ENCODE results near the gene CCDC9B.

Gene CCDC9B

DNA sequence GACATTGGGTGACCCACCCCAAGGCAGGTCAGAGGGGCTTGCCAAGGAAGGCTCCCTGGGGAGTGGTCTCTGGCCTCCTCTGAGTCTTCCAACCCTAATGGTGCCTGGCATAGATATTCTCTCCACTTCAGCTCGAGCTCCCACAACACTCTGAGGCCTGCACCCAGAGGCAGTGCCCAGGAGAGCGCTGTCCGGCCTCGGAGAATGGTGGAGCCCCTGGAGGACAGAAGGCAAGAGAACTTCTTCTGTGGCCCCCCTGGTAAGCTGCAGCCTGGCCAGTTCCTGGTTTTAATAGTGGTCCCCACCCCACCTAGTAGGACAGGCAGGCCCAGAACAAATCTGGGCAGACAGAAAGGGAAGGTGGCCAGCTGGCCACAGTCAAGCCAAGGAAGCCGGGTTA lies 24.3 kb upstream of the CCDC9B start:
- DNase-seq: no peak

DNA sequence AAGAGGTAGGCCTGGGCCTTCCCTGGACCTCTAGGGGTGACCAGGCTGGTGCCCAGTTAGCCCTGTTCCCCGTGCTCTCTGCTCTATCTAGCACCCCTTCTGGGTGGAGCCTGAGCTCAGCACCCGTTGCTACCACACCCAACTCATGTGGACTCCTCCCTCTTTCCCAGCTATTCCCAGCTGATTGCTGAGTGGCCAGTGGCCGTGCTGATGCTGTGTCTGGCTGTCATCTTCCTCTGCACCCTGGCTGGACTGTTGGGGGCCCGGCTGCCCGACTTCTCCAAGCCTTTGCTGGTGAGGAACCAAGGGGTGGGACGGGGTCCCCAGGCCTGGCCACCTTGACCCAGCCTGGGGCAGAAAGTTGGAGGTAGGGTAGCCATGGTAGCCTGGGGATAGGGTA lies 23.5 kb upstream of the CCDC9B start:
- DNase-seq: no peak

DNA sequence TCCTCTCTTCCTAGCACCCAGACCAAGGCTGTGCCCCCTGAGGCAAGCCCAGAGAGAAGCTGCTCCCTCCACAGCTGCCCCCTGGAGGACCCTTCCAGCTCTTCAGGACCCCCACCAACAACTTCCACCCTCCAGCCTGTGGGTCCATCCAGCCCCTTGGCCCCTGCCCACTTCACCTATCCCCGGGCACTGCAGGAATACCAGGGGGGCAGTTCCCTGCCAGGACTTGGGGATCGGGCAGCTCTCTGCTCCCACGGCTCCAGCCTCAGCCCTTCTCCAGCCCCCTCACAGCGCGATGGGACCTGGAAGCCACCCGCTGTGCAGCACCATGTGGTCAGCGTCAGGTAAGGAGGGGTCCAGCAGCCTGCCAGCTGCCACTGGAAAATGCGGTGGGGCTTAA lies 22.9 kb upstream of the CCDC9B start:
- DNase-seq: no peak

DNA sequence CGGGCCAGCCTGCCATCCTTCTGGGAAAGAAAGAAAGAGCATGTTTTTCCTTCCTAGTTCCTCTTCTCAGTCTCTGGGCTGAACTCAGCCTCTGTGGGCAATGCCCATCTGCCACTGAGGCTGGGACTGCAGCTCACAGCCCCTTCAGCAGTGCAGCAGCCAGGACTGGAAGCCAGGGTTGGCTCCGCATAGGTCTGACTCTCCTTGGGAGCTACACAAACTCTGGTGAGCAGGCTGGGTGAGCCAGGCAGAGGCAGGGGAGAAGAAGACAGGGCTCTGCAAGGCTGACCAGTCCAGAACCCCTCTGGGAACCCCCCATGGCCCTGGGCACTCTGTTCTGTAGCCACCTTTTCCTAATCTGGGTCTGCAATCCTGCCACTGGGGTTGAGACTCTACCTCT lies 20.9 kb upstream of the CCDC9B start:
- no peak for DNase-seq

DNA sequence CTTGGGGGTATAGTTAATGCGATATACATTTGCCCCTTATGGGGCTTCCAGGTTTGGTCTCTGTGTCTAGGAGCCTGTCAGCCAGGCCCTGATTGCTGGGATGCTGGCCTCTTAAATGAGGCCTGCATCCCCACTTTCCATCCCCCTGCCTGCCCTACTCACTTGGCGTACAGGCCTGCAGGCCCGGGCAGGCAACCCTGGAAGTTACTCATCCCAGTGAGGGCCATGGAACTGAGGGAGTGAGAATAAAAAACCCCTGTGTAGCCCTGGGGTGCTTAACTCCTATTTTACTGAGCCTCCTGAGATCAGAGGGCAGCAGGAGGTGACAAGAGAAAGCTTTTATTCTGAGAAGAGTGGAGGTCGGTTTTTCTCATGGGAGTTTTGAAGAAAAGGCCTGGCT lies 19.3 kb upstream of the CCDC9B start:
- no peak for DNase-seq

DNA sequence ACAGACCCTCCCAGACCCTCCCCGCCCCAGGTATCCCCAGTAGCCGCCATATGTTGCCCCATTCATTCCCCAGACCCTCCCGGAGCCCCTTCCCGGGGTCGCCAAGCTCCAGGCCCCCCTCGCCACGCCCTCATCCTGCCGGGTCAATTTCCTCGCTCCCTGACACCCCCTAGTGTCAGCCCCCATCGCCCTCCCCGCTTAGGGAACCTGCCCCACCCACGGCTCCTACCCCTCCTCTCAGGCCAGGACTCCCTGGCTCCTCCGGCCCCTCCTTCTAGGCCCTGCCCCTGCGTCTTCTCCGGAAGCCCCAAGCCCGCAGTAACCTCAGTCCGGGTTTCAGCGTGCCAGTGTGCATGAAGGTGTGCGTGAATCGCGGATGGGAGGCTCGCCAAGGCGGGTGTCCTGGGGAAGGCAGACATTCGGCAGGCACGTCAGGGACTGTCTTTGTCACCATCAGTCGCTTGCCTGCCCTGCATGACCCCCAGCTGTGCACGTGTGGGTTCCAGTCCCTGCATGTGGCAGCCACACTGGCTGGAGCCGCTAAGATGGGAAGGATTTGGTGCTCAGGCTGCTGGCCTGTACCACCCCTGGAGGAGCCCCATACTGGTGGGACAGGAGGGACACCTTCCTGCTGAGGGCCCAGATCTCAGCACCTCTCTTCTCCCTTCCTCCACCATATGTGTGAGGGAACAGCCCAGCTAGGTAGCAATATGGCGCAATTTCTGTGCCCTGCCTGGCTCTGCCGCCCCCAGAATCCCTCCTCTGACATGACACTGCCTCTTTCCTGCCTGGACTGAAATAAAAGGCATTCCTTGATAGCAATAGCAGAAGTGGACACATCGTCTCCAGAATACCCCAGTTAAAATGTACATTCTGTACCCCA lies 18.0 kb upstream of the CCDC9B start:
- no peak for DNase-seq

DNA sequence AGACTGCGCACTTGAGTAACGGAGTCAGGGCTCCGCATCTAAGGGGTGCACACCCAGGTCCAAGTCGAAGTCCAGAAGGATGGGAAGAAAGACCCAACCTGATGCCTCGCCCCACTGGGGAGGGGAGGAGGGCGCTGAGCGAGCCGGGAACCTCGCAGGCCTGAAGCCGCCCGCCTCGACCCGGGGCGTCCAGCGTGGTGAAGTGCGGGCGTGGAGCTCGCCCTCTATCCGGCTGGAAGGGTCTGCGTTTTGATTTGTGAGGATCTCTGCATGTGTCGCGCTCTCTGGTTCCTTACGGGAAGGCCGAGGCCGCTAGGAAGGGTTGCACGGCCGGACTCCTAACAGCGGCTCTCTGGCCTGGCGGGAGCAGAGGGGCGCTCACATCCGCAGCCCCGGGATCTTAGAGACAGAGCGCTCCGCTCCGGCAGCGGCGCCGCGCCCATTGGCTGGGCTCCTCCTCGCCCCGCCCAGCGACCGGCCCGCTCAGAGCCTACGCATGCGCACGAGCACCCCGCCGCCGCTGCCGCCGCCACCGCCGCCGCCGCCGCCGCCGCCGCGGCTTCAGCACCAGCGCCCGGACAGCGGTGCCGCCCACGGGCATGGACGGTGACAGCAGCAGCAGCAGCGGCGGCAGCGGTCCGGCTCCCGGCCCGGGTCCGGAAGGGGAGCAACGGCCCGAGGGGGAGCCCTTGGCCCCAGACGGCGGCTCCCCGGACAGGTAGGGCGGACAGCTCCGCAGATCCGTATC lies 17.2 kb upstream of the CCDC9B start, which contains the start of gene DISP2:
DISP2 (plus strand) TSS at position 497 of the 748 bp plus-strand sequence; CDS start at position 600, 103 bp downstream.
- peak; percentile 63 for DNase-seq

DNA sequence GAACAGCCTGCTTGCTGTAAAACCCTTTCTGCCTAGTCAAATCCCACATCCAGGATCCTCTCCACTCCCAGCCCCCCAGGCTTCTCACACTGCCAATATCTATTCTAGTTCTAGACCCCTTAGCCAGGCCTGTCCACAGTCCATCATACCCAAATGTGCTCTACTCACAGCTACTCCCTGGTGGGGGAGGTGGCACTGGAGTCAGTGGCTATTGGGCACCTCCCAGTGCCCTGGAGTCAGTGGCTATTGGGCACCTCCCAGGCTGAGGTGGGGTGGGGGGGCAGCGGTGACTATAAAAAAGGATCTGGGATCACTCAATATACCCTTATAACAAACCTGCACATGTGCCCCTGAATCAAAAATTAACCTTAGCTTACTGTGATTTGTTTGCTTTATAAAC lies 16.5 kb upstream of the CCDC9B start:
- no peak for DNase-seq

DNA sequence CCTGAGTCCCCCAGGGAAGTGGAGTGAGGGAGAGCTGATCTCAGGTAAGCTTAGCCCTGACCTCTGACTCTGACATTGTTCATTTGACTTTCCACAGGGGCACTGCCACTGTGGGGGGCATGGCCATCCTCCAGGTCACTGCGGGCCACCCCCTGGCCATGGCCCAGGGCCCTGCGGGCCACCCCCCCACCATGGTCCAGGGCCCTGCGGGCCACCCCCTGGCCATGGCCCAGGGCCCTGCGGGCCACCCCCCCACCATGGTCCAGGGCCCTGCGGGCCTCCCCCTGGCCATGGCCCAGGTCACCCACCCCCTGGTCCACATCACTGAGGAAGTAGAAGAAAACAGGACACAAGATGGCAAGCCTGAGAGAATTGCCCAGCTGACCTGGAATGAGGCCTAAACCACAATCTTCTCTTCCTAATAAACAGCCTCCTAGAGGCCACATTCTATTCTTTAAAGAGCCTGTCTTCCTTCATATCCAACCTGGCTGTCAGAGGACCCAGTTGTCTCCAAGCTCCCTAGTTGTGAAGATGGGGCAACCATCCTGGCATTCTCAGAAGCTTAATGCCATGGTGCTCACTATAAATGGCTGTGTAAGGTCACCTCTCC lies 15.3 kb upstream of the CCDC9B start:
- DNase-seq: no peak

DNA sequence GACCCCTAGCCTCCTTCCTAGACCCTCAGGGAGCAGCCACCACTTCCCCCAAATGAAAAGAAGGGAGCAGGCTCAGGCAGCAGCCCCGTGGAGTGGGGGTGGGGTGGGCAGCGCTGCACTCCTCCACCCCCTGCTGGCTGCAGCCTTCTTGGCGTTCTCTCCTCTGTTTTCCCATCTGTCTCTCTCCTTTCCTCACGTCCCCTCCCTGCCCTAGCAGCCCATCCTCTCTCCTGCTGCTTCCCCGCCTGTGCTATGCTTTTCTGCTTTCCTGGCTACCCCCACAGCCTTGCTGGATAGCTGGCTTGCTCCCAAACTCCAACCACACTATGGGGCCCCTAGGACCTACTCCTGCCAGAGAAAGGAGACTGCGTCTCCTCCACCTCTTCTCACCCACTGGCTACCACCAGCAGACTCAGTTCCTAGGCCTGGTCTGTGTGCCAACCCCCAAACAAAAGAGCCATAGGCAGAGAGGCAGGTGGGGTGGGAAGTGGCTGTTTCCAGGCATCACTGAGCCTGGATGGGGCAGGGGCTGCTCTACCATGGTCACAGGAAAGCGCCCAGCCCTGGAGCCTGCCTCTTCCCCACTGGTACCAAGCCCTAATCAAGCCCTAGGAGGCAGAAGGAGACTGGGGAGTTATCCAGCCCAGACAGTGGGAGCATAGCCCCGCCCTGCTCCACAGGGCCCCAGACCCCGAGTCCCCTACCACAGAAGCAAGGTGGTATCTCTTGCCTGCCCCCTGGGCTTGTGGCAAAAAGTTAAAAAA lies 13.9 kb upstream of the CCDC9B start:
- peak; percentile 96 for DNase-seq

DNA sequence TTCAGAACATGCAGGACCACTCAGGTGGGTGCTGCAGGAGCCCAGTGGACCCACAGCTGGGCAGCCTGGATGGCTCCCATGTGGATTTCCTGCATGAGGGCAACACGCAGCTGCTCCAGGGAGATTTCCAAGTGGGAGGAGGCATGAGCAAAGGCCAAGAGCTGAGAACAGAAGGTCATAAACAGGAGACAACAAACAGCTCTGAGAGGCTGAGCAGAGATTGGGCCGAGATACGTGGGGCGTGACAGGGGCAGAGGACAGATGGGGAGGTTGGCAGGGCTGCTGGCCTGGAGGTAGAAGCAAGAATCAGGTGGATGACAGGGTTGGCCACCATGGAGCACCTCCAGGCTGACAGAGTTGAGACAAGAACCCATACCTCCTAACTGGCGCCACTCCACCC lies 13.0 kb upstream of the CCDC9B start:
- DNase-seq: peak; percentile 45

DNA sequence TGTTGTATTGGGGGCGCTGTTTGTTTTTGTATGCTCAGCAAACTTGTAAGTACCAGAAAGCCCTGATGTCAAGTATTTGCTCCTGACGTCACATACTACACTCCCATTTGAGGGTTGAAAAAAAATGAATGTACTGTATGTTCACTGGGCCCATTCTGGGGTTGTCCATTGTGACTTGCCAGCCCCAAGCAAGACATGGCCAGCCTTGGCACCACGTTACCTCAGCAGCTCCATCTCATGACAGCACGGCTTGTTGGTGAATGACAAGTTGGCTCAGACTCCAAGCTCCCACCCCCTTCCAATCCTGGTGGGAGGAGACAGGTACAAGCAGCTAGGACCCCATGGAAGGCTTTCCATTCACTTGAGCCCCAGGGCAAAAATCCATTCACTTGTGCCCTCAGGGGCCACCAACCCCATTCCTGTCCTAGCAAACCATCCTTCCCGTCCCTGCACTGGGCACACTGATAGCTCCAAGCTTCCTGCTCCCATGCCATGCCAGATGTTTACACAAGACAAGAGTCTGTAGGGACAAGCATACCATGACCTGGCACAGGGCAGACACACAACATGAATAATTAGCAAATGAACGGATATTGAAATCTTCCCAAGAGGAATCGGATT lies 11.7 kb upstream of the CCDC9B start:
- no peak for DNase-seq

DNA sequence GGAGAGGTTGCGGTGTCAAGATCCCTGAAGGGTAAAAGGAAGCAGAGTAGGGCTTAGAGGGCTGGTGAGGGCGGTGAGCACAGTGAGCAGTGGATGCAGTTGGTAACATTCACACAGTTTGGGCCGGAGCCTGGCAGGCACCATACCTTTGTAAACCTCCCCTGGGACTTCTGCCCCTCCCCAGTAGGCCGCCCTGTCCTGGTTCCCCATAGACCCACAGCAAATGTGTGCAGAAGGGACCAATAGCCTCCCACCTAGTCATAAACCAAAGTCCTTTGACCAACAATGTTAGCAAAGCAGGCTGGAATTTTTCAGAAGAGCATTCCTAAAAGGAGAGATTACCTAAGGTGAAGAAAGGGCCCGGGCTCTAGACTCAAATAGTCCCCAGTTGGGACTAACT lies 8.4 kb upstream of the CCDC9B start:
- no peak for DNase-seq

DNA sequence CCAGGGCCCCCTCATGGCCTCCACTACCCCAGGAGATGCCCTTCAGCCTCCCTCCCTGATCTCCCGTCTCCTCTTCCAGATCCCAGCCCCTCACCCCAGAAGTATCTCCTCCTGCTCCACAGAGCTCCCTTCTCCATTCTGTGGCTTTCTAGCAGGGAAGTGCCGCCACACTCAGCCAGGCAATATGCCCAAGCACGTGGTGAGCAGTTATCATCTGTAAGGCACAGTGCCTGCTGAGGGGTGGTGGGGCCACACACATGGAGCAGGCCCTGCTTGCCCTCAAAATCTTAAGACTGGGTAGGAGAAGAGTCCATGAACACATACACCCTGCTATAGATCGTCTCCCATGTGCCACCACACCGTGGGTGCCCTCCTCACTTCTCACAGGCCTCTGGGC lies 7.7 kb upstream of the CCDC9B start:
- no peak for DNase-seq

DNA sequence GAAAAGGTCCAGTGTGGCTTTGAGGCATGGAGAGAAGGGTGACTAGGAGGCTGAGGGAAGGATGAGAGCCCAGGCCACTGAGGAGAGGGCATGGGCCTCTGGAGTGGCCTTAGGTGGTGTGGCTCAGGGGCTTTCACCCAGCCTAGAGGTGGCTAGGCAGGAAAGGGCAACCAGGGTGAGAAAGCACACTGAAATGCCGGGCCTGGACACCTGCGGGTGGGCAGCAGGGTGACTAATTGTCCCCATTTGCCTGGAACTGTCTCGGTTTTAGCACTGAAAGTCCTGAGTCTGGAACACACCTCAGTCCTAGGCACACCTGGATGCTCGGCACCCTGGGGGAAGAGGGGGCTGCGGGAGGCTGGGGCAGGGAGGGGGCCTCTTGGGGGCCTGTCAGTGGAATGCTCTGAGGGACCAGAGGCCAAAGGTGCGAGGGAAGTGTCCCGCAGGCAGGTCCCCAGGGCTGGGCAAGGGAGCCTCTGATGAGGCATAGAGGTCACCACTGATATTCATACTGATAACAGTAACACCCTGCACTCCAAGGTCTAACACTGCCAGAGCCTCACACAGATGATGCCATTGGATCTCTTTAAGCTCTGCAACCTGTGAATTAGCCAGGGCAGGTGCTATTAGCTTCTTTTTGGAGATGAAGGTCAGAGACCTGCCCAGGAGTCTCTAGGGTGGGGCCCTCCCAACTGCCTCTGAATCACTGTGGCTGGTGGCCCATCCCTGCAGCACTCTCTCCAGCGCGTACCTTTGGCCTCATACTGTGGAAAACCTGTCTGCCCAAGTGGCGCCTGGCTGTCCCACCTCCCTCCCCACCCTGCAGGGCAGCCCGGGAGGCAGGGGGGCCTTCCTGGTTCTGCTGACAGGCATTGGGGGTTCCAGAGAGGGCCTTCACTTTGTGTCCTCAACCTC lies 7.1 kb upstream of the CCDC9B start:
- DNase-seq: no peak

DNA sequence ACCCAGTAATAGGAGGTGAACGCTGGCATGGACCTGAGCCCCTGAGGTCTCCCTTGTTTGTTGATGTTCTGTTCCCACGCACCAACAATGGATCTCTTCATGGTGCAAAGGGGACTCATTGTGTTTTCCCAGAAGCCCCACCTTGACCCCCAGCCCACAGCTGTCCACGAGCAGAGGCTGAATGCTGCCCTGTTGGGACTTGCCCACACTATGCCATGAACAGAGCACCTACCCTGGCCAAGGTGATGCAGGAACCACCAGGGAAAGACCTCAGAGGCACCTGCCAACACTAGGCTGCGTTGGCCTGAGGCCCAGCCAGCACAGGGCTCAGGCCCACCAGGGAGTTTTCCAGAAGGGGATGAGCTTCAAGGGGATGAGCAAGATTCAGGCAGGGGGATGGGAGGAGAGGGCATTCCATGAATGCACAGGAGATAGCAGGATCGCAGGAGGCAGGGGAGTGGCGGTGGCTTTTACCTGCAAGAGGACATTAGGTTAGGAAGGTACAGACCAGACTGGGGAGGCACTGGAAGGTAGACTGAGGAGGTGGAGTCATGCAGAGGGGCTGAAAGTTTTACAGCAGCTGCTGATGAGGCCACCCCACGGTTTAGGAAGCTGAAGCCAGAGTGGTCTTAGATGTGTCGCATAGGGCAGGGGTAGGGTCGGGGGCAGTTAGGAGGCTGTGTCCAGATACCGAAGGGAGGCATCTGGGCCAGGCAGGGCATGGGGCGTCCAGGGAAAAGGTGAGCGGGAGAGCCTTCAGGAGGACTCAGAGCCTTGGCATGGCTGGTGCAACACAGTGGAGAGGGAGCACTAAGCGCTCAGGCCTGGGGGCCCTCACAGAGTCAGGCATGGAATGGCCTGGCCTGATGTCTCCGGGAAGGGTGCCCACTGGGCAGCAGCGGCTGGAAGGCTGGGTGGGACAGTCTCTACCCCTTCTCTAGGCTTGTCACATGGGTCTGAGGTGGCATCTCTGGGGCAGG lies 6.1 kb upstream of the CCDC9B start:
- no peak for DNase-seq

DNA sequence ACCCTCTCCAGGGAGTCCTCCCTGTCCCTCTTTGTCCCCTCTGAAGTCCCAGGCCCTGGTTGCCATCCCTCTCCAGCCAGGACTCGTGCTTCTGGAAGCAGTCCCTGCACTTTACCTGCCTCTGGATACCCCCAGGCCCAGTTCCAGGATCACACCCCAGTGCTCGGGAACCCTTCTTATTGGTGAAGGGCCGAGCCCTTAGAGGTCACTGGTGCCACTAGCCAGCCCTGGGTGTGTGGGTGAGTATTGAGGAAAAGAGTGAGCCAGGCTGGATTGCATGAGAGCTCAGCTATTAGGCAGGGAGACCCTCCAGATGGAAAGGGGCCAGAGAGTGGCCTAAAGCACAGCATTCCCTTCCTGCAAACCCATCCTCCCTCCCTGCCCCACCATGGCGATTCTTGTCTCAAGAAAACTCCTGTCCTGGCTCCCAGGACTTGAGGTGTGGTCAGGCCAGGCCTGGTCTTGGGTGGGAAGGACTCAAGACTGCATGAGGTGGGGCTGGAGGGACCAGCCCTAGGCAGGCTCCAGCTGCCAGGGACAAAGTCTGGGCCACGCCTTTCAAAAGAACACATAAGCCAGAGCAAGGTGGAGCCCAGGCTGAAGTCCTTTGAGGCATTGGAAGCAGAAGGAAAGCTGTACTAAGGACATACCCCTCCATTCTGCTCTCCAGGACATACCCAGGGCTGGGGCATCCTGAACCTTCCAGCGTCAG lies 5.3 kb upstream of the CCDC9B start:
- DNase-seq: no peak

DNA sequence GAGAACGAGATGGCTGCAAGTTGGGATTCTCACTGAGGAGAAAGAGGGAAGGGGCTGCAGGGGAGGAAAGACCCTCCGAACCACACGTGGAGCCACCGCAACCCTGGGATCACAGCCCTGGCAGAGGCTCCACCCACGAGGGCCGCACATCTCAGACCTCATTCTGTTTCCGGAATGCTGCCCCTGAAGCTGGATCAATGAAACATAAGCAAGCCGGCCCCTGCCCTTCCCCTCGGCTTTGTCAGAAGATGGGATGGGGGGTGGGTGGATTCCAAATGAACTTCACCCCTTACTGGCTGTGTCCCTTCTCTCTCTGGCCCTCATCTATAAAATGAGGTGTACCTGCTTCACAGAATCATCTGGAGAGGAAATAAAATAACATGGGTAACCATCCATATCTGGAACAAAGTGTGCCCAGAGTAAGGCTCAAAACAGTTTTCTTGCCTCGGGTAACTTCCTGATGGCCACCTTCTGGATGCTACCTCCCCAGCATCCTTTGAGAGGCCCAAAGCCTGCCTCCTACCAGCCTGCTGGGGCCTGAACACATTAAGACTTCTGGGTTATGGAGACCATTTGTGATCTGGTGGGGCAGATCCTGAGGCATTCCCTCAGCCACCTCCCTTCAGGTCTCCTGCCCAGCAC lies 4.6 kb upstream of the CCDC9B start:
- no peak for DNase-seq

DNA sequence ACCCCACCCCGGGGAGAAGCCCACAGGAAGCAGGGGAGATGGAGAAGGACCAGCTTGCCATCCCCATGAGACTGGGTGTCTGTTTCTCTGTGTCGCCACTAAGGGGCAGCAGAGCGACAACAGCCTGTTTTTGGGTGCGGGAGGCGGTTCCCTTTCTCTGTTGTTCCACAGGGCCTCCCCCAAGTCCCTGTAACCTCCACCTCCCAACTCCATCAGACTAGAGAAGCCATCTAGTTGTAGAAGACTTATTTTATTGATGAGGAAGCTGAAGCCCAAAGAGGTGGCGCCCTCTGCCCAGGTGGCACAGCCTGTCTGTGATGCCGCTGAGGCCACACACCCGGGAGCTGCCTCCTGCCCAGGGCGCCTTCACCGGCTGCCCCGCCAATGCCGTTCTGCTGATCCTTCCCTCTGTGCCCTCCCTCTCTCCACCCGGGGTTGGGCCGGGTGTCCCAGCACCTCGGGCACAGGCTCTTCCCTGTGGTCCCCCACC lies 3.9 kb upstream of the CCDC9B start:
- DNase-seq: peak; percentile 66

Data from NCI-H446 treated with DMSO at 0.1 percent for 48 hours (cell line).